Body of pancreas (tissue), 4 donors: ENCODE data around the gene MASP1. TPM values are rescaled to one million over a fixed set of nuclear protein-coding genes. Genes with fewer than 3 reads are reported as not detected.

ENCODE experiments used
- ATAC-seq: fragments of 150-250 bp; one replicate; pipeline ENCODE4 v1.9.1; 2016
- DNase-seq, 4 donors: peaks; one replicate each; pipeline ENCODE4 v3.0.0-alpha.2; 2019
- H3K27ac ChIP-seq, 4 donors: fragments of 200-600 bp; sonication (generic); 1 replicate in 3 of 4; 2 replicates in 1 of 4; pipeline versions ENCODE4 v1.5.1 to v1.6.1; 2016 to 2019; ENCODE audit warnings: mild to moderate bottlenecking in 1 of 4, mixed read lengths in 1 of 4, moderate library complexity in 1 of 4
- H3K27me3 ChIP-seq, 2 donors: fragments of 200-600 bp; sonication (generic); one replicate each; pipeline ENCODE4 v1.6.0; 2016; ENCODE audit warnings: mild to moderate bottlenecking in 1 of 2
- H3K36me3 ChIP-seq, 2 donors: fragments of 200-600 bp; sonication (generic); replicated peaks in 1 of 2; 2 replicates each; pipeline ENCODE4 v1.5.1; 2016; ENCODE audit warnings: low read depth in 2 of 2; ENCODE audit not compliant: insufficient read depth in 1 of 2
- H3K4me1 ChIP-seq: fragments of 200-600 bp; sonication (generic); one replicate; pipeline ENCODE4 v1.6.0; 2016
- H3K4me3 ChIP-seq, 2 donors: fragments of 200-600 bp; sonication (generic); 1 replicate in 1 of 2; 2 replicates in 1 of 2; pipeline ENCODE4 v1.5.1; 2016 to 2019
- H3K9me3 ChIP-seq, 3 donors: fragments of 200-600 bp; sonication (generic); 1 replicate in 2 of 3; 2 replicates in 1 of 3; pipeline ENCODE4 v1.5.1; 2016
- POLR2A ChIP-seq, 3 donors: fragments of 450-650 bp; IDR thresholded peaks; one replicate each; pipeline ENCODE4 v1.6.1; 2016; ENCODE audit warnings: antibody characterized with exemption in 3 of 3, mild to moderate bottlenecking in 2 of 3
- WGBS, 2 donors: methylation state at CpG; one replicate each; pipeline ENCODE4 v1.1.5; 2017; 5-methylcytosine and 5-hydroxymethylcytosine counted together
- intact Hi-C: fragments of 100-400 bp; cut with DNase I; formaldehyde crosslinking; loops from one replicate; pipeline ENCODE4 v1.15.1; 2023
- total RNA-seq, 2 donors: library from RNA; depleted of rRNA; stranded (reverse); fragments of >200 nt; gene quantifications; one replicate each; pipeline ENCODE4 v1.1.0, GENCODE V29; 2016
- TF ChIP-seq, protein P1 (sequence below), 7 experiments: fragments of 450-650 bp in 4 of 7; fragments of 200-600 bp in 3 of 7; sonication (generic) in 3 of 7; IDR thresholded peaks; one replicate each; pipeline ENCODE4 v1.5.1; 2016 to 2019; ENCODE audit warnings: antibody characterized with exemption in 7 of 7

The MASP1 gene
- total RNA-seq, 2 donors from 2014 or later = 2.3 TPM; not detected in 1

DNA sequence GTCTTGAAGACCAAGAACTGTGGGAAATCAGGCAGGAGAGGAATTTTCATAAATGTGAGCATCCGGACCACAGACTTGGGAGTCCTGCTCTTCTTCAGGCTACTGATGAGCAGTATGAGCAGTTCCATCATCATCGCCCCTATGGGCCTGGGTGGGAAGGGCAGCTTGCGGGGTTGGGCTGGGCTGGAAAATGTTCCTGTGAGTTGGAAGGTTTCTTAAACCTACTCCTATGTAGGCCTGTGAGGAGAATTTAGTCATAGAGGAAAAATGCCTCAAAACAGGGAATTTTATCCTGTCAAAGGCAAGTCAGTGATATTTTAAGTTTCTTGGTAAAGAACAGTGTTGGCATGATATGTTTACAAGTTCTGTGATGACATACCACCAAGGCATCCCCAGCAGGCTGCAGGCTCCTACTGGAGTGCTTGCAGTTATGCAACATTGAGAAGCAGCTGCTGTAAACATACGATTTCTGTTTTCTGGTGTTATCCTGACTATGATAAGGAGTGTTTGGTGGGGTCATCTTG lies 10.3 kb downstream of the MASP1 start:
- Histone ChIP-seq H3K27ac (no peak overlapping the region), H3K9me3 (no peaks in the 10 kb centered on the region), H3K4me1 (no peaks in the 10 kb centered on the region), H3K27me3 (no peaks in the 10 kb centered on the region), H3K4me3 (no peak overlapping the region), H3K36me3 (no peaks in the 10 kb centered on the region)
- DNase-seq = no peak
- ATAC-seq = no peak
- WGBS, 2 donors = 42 to 45% methylated on average over 4 of the region's 4 CpGs
- intact Hi-C loops = no loop called here
- TF ChIP-seq, protein P1, sequence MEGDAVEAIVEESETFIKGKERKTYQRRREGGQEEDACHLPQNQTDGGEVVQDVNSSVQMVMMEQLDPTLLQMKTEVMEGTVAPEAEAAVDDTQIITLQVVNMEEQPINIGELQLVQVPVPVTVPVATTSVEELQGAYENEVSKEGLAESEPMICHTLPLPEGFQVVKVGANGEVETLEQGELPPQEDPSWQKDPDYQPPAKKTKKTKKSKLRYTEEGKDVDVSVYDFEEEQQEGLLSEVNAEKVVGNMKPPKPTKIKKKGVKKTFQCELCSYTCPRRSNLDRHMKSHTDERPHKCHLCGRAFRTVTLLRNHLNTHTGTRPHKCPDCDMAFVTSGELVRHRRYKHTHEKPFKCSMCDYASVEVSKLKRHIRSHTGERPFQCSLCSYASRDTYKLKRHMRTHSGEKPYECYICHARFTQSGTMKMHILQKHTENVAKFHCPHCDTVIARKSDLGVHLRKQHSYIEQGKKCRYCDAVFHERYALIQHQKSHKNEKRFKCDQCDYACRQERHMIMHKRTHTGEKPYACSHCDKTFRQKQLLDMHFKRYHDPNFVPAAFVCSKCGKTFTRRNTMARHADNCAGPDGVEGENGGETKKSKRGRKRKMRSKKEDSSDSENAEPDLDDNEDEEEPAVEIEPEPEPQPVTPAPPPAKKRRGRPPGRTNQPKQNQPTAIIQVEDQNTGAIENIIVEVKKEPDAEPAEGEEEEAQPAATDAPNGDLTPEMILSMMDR (IDR thresholded peaks at IDR 0.05) = no peak
- no peak for TF ChIP-seq POLR2A (IDR thresholded peaks at IDR 0.05)

DNA sequence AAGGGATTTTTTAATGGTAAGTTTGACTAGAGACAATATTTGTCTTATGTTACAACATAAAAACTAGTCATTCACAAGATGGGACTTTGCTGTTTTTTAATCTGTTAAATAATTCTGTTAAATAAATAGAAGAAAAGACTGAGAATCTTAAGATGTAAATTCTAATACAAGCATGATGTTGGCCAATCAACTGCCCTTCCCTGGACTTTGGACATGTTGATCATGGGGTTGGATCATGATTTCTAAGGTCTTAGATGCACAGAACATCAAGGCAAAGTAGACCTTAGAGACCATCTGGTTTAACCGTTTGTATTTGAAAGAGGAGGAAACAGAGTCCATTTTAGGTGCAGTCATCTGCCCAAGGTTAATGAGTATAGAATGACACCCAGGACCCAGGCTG lies 10.9 kb downstream of the MASP1 start:
- DNase-seq (no peak), ATAC-seq (no peak)
- intact Hi-C loops = no loop called here
- H3K4me1 ChIP-seq = no peaks in the 10 kb centered on the region
- H3K36me3 ChIP-seq = no peaks in the 10 kb centered on the region
- no peaks in the 10 kb centered on the region for H3K9me3 ChIP-seq
- no peaks in the 10 kb centered on the region for H3K27me3 ChIP-seq
- H3K4me3 ChIP-seq = no peak overlapping the region
- no peak overlapping the region for H3K27ac ChIP-seq
- TF ChIP-seq, protein P1 (IDR thresholded peaks at IDR 0.05) = no peak
- no peak for TF ChIP-seq POLR2A (IDR thresholded peaks at IDR 0.05)
- 50 to 57% methylated on average over 1 of the region's 1 CpG for WGBS, 2 donors

DNA sequence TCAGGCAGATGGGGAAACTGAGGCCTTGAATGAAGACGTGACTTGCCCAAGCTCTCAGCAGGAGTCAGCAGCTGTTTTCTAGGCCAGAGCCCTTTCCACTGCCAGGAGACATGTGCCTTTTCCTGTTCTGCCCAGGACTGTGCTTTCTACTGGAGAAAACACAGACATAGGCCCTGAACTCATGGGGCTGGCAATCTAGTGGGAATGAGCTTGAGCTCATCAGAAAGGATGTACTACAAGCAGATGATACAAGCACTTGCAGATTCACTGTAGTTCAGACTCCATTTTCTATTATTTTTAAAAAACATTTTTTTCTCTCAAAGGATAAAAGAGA lies 14.4 kb downstream of the MASP1 start:
- no peak for TF ChIP-seq POLR2A (IDR thresholded peaks at IDR 0.05)
- TF ChIP-seq, protein P1 (IDR thresholded peaks at IDR 0.05) = no peak
- intact Hi-C loops = no loop called here
- H3K4me3 ChIP-seq = no peak overlapping the region
- no peaks in the 10 kb centered on the region for H3K27me3 ChIP-seq
- ATAC-seq (no peak), DNase-seq (no peak)
- H3K9me3 ChIP-seq = no peaks in the 10 kb centered on the region
- H3K27ac ChIP-seq = no peak overlapping the region
- no peaks in the 10 kb centered on the region for H3K36me3 ChIP-seq
- H3K4me1 ChIP-seq = no peaks in the 10 kb centered on the region
- WGBS, 2 donors = 45 to 75% methylated on average over 1 of the region's 1 CpG

DNA sequence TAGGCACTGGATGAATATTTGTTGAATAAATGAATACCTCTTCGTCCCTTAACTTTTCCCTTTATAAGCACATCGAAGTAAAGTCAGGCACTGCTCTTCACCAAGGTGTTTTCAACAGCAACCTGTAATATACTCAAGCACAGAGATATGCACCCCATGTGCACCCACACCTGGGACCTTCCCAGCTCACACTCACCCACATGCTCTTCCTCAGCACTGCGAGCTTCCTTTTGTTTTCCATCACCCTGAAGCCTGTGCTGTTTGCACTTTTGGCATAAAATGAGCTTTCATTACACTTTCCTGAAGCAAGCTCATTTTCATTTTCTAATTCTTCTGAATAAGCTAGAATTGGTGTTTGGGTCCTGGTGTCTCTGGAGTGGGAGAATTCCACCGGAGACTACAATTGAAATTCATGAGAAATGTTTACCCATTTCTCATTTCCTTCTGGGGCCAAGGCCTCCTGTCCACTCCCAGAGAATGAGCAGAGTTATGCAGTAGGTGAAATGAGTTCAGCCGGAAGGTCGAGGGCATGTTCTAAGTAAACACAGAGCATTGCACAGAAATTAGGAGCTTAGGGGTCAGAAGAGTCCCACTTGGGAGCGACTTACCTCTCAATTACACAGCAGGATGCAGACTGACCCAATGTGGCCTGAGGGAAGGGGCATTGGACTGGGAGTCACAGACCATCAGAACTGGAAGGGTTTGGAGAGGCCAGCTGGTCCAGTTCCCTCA lies 15.0 kb downstream of the MASP1 start:
- no peak for ATAC-seq
- no peak for TF ChIP-seq POLR2A (IDR thresholded peaks at IDR 0.05)
- TF ChIP-seq, protein P1 (IDR thresholded peaks at IDR 0.05) = no peak
- no peak overlapping the region for H3K27ac ChIP-seq

DNA sequence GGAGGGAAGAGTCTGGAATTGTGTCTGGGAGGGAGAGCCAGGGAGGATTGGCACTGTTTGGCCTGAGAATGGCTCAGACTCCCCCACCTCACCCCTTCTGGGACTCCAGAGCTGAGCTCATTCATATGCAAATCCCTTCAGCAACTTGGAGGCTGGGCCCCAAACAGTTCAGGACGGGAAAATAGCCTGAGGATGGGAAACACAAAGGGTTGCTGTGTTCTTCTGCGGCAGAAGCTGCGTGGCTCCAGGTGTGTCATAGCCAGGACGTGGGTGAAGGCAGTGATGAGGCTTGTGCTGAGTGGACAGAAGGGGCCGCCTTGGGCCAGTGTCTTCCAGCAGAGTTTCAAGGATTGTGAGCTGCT lies 16.6 kb downstream of the MASP1 start:
- WGBS, 2 donors = 49 to 59% methylated on average over 3 to 5 of the region's 5 CpGs
- H3K27me3 ChIP-seq = no peaks in the 10 kb centered on the region
- no peak overlapping the region for H3K27ac ChIP-seq
- H3K4me1 ChIP-seq = no peaks in the 10 kb centered on the region
- no peaks in the 10 kb centered on the region for H3K36me3 ChIP-seq
- no peak for TF ChIP-seq POLR2A (IDR thresholded peaks at IDR 0.05)
- TF ChIP-seq, protein P1 (IDR thresholded peaks at IDR 0.05) = no peak
- no peaks in the 10 kb centered on the region for H3K9me3 ChIP-seq
- intact Hi-C loops = no loop called here
- DNase-seq (no peak), ATAC-seq (no peak)
- no peak overlapping the region for H3K4me3 ChIP-seq

More for the DNA sequence above, 15.0 kb downstream of the MASP1 start:
- 54 to 58% methylated on average over 7 of the region's 7 CpGs for WGBS, 2 donors
- H3K36me3 ChIP-seq = no peaks in the 10 kb centered on the region
- no peaks in the 10 kb centered on the region for H3K27me3 ChIP-seq
- DNase-seq = no peak
- H3K9me3 ChIP-seq = no peaks in the 10 kb centered on the region
- intact Hi-C loops = no loop called here
- H3K4me1 ChIP-seq = no peaks in the 10 kb centered on the region
- H3K4me3 ChIP-seq = no peak overlapping the region
